ENCODE measurements around the gene MSRB1.

MSRB1 gene

DNA sequence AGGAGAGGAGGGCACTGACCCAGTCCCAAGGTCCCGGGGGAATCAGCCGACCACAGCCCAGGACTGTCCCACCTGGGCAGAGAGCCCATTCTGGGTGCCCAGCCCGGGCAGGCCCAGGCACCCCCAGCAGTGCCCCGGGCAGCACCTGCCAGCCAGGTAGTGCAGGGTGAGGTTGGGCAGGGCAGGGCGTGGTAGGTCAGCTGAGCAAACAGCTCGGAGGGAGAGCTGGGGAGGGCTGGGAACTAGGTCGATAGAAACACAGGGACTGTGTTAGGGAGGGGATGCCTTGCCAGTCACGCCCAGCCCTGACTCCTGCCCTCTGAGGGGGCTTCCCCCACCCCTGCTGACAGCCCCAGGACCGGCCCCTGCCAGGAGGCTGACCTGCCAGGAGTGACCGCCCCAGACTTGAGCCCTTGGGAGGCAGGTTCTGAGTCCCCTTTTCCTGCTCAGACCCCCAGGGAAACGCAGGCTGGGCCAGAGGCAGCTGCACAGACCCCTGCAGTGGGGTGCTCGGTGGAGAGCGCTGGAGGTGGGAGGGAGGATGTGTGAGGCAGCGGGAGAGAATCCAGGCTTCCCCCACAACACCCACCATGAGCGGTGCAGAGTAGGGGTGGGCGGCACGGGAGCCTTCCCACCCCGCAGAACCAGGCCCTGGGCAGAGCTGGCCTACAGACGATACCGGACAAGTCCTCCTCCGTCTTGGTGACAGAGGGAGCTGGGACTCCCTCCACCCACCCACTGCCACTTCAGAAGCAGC lies 29.5 kb downstream of the MSRB1 start:
- no peak overlapping the region for H3K9ac ChIP-seq (ENCODE audit: low read depth, low read length)
- no peaks in the 10 kb centered on the region for H4K20me1 ChIP-seq (ENCODE audit: insufficient read depth, low read length)
- no peaks in the 10 kb centered on the region for H3K27me3 ChIP-seq (ENCODE audit: insufficient read depth, low read length, poor library complexity)
- no peak overlapping the region for H2AFZ ChIP-seq (ENCODE audit: low read depth, low read length)
- H3K36me3 ChIP-seq (ENCODE audit: insufficient read depth, low read length), result no peaks in the 10 kb centered on the region
- DNase-seq (no peak), ATAC-seq (ENCODE audit: insufficient read depth, low read depth) (no peak)
- H3K27ac ChIP-seq (ENCODE audit: low read length), result no peak overlapping the region
- H3K4me2 ChIP-seq (ENCODE audit: insufficient read depth, low read length), result no peak overlapping the region
- no peaks in the 10 kb centered on the region for H3K4me1 ChIP-seq (ENCODE audit: insufficient read depth, low read length)
- no peak overlapping the region for H3K4me3 ChIP-seq (ENCODE audit: low read depth in 1 of 2, low read length in 2 of 2)
- TF ChIP-seq, protein P1, sequence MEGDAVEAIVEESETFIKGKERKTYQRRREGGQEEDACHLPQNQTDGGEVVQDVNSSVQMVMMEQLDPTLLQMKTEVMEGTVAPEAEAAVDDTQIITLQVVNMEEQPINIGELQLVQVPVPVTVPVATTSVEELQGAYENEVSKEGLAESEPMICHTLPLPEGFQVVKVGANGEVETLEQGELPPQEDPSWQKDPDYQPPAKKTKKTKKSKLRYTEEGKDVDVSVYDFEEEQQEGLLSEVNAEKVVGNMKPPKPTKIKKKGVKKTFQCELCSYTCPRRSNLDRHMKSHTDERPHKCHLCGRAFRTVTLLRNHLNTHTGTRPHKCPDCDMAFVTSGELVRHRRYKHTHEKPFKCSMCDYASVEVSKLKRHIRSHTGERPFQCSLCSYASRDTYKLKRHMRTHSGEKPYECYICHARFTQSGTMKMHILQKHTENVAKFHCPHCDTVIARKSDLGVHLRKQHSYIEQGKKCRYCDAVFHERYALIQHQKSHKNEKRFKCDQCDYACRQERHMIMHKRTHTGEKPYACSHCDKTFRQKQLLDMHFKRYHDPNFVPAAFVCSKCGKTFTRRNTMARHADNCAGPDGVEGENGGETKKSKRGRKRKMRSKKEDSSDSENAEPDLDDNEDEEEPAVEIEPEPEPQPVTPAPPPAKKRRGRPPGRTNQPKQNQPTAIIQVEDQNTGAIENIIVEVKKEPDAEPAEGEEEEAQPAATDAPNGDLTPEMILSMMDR (IDR thresholded peaks at IDR 0.05; ENCODE audit: borderline replicate concordance, extremely low read depth, low read length, poor library complexity, severe bottlenecking), result no peak
- no peak for TF ChIP-seq EZH2 (IDR thresholded peaks at IDR 0.05; ENCODE audit: borderline replicate concordance, low read depth, low read length, severe bottlenecking)
- H3K9me3 ChIP-seq (ENCODE audit: insufficient read depth, low read length, severe bottlenecking), result no peaks in the 10 kb centered on the region
- H3K79me2 ChIP-seq (ENCODE audit: insufficient read depth, low read length), result no peaks in the 10 kb centered on the region

DNA sequence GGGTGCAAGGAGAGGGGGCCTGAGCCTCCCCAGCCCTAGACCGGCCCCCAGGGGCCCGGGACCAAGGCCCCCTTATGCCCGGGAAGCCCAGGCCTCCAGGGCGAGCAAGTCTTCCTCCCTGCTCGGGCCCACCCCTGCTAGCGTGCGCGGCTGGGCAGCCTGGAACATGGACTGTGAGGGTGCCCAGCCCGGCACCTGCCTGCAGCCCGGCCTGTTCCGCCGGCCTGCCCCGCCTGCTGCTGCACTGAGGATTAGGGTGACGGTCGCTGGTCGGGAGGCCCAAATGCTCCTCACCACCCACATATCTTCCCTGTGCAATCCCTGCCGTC lies 30.8 kb downstream of the MSRB1 start:
- Histone ChIP-seq H4K20me1 (ENCODE audit: insufficient read depth, low read length) (no peaks in the 10 kb centered on the region), H3K9ac (ENCODE audit: low read depth, low read length) (no peak overlapping the region), H2AFZ (ENCODE audit: low read depth, low read length) (no peak overlapping the region), H3K27me3 (ENCODE audit: insufficient read depth, low read length, poor library complexity) (no peaks in the 10 kb centered on the region), H3K9me3 (ENCODE audit: insufficient read depth, low read length, severe bottlenecking) (no peaks in the 10 kb centered on the region), H3K4me1 (ENCODE audit: insufficient read depth, low read length) (no peaks in the 10 kb centered on the region), H3K79me2 (ENCODE audit: insufficient read depth, low read length) (no peaks in the 10 kb centered on the region), H3K27ac (ENCODE audit: low read length) (no peak overlapping the region), H3K4me3 (ENCODE audit: low read depth in 1 of 2, low read length in 2 of 2) (no peak overlapping the region), H3K4me2 (ENCODE audit: insufficient read depth, low read length) (no peak overlapping the region), H3K36me3 (ENCODE audit: insufficient read depth, low read length) (no peaks in the 10 kb centered on the region)
- TF ChIP-seq, protein P1 (IDR thresholded peaks at IDR 0.05; ENCODE audit: borderline replicate concordance, extremely low read depth, low read length, poor library complexity, severe bottlenecking), result no peak
- no peak for TF ChIP-seq EZH2 (IDR thresholded peaks at IDR 0.05; ENCODE audit: borderline replicate concordance, low read depth, low read length, severe bottlenecking)
- DNase-seq (no peak), ATAC-seq (ENCODE audit: insufficient read depth, low read depth) (no peak)

DNA sequence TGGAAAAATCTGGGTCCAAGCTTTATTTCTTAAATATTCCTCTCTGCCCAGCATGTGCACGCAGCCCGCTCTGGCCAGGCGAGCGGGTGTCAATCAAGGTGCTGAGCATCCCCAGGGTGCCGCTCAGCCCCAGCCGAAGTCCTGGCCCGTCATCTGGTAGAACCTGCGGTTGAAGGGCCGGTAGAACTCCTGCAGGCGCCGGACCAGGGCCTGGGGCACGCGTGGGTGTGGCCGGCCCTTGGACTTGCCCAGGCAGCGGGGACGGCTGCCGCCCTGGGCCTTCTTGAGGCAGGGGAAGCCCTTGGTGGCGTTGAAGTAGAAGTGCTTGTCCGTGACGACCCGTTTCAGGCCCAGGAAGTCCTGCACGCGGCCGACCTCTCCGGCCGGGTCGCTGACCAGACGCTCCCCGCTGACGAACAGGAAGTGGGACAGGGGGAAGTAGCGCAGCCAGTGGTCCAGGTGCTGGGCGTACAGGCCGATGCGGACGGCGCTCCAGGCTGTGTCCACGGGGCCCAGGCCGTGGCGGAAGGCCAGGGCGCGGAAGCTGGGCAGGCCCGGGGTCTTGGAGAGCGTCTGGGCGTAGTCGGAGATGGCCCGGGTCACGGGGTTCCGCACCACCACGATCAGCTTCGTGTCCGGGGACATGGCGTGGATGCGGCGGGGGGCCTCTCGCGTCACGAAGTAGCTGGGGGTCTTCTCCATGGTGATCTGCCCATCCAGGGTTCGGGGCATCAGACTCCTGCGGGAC lies 31.4 kb downstream of the MSRB1 start:
- TF ChIP-seq, protein P1 (IDR thresholded peaks at IDR 0.05; ENCODE audit: borderline replicate concordance, extremely low read depth, low read length, poor library complexity, severe bottlenecking), result no peak
- no peak for TF ChIP-seq EZH2 (IDR thresholded peaks at IDR 0.05; ENCODE audit: borderline replicate concordance, low read depth, low read length, severe bottlenecking)
- H3K4me2 ChIP-seq (ENCODE audit: insufficient read depth, low read length), result no peak overlapping the region
- H2AFZ ChIP-seq (ENCODE audit: low read depth, low read length), result no peak overlapping the region
- no peaks in the 10 kb centered on the region for H3K79me2 ChIP-seq (ENCODE audit: insufficient read depth, low read length)
- DNase-seq, result no peak
- no peak overlapping the region for H3K9ac ChIP-seq (ENCODE audit: low read depth, low read length)
- H3K9me3 ChIP-seq (ENCODE audit: insufficient read depth, low read length, severe bottlenecking), result no peaks in the 10 kb centered on the region
- H3K27ac ChIP-seq (ENCODE audit: low read length), result no peak overlapping the region
- H3K36me3 ChIP-seq (ENCODE audit: insufficient read depth, low read length), result no peaks in the 10 kb centered on the region
- no peaks in the 10 kb centered on the region for H3K4me1 ChIP-seq (ENCODE audit: insufficient read depth, low read length)
- H4K20me1 ChIP-seq (ENCODE audit: insufficient read depth, low read length), result no peaks in the 10 kb centered on the region
- no peak for ATAC-seq (ENCODE audit: insufficient read depth, low read depth)
- no peaks in the 10 kb centered on the region for H3K27me3 ChIP-seq (ENCODE audit: insufficient read depth, low read length, poor library complexity)
- no peak overlapping the region for H3K4me3 ChIP-seq (ENCODE audit: low read depth in 1 of 2, low read length in 2 of 2)
